ENCODE measurements around the gene BRPF3.
"Not testable (repeated sequence)": the region's sequence is repeated elsewhere in the genome, so short reads cannot be mapped to it uniquely, and the experiment has no call there.

DNA sequence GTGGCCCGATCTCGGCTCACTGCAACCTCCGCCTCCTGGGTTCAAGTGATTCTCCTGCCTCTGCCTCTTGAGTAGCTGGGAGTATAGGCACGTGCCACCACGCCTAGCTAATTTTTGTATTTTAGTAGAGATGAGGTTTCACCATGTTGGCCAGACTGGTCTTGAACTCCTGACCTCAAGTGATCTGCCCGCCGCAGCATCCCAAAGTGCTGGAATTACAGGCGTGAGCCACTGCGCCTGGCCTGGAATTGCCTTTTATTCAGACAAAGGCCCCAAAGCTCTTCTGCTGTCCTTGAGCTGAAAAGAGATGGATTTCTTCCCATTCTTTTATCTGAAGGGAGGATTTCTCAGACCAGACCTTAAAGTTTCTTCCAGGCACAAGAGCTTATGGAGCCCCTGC, 22.0 kb downstream of the BRPF3 start:
- TF ChIP-seq CBX3 (IDR thresholded peaks at IDR 0.05; ENCODE audit: borderline replicate concordance in 1 of 2, low read length in 2 of 2); RBBP5 (IDR thresholded peaks at IDR 0.05; ENCODE audit: borderline replicate concordance, insufficient read depth, low read length, poor library complexity, severe bottlenecking); LARP7 (IDR thresholded peaks at IDR 0.05); SAFB (IDR thresholded peaks at IDR 0.05; ENCODE audit: borderline replicate concordance, low read depth, low read length): not testable (repeated sequence)
- TF ChIP-seq, protein P1, sequence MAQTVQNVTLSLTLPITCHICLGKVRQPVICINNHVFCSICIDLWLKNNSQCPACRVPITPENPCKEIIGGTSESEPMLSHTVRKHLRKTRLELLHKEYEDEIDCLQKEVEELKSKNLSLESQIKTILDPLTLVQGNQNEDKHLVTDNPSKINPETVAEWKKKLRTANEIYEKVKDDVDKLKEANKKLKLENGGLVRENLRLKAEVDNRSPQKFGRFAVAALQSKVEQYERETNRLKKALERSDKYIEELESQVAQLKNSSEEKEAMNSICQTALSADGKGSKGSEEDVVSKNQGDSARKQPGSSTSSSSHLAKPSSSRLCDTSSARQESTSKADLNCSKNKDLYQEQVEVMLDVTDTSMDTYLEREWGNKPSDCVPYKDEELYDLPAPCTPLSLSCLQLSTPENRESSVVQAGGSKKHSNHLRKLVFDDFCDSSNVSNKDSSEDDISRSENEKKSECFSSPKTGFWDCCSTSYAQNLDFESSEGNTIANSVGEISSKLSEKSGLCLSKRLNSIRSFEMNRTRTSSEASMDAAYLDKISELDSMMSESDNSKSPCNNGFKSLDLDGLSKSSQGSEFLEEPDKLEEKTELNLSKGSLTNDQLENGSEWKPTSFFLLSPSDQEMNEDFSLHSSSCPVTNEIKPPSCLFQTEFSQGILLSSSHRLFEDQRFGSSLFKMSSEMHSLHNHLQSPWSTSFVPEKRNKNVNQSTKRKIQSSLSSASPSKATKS (CRISPR knock-in tag; IDR thresholded peaks at IDR 0.05) = not testable (repeated sequence)
